Mammary epithelial cell (primary cell): Measurements from ENCODE around the gene ZNF750.

ENCODE experiments used
- EZH2 ChIP-seq: IDR thresholded peaks from 2 replicates; pipeline ENCODE4 v1.6.1; 2012; ENCODE audit warnings: low read length, inconsistent platforms, borderline replicate concordance
- TF ChIP-seq, protein P1 (sequence below), 2 donors: IDR thresholded peaks in 1 of 2; conservative IDR thresholded peaks in 1 of 2; 2 replicates each; pipeline ENCODE4 v1.5.1; 2011 to 2012; ENCODE audit warnings: inconsistent platforms in 2 of 2, low read length in 2 of 2, mild to moderate bottlenecking in 2 of 2, control low read depth in 1 of 2, low read depth in 1 of 2; ENCODE audit not compliant: insufficient read depth in 1 of 2; ENCODE audit errors: extremely low read depth in 1 of 2

DNA sequence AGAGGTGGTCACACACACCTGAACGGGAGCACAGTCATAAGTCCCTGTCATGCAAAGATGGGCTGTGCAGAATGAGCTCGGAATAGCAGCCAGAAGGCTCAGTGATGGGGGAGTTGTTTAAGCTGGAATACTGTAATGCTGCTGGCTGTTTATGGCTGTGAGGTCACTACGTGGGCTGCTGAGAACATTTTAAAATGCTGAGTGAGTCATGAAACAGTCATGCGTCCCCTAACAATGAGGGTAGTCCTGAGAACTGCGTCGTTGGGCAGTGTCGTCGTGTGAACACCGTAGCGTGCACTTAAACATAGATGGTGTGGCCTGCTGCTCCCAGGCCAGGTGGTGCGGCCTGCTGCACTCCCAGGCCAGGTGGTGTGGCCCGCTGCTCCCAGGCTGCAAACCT, 48.3 kb downstream of the ZNF750 start:
- no peak for TF ChIP-seq EZH2
- TF ChIP-seq, protein P1, sequence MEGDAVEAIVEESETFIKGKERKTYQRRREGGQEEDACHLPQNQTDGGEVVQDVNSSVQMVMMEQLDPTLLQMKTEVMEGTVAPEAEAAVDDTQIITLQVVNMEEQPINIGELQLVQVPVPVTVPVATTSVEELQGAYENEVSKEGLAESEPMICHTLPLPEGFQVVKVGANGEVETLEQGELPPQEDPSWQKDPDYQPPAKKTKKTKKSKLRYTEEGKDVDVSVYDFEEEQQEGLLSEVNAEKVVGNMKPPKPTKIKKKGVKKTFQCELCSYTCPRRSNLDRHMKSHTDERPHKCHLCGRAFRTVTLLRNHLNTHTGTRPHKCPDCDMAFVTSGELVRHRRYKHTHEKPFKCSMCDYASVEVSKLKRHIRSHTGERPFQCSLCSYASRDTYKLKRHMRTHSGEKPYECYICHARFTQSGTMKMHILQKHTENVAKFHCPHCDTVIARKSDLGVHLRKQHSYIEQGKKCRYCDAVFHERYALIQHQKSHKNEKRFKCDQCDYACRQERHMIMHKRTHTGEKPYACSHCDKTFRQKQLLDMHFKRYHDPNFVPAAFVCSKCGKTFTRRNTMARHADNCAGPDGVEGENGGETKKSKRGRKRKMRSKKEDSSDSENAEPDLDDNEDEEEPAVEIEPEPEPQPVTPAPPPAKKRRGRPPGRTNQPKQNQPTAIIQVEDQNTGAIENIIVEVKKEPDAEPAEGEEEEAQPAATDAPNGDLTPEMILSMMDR (conservative IDR thresholded peaks at IDR 0.05 in 1 of 2, IDR thresholded peaks at IDR 0.05 in 1 of 2; ENCODE audit: extremely low read depth in 1 of 2, insufficient read depth in 1 of 2, low read depth in 1 of 2, low read length in 2 of 2) = no peak
